SIG-M5 (cell line): ENCODE measurements around the gene KRT33B.
A peak's percentile ranks its signal among the peaks of the same experiment; 100 is the strongest.
"Not testable (repeated sequence)": the region's sequence is repeated elsewhere in the genome, so short reads cannot be mapped to it uniquely, and the experiment has no call there.

Experiments used
- DNase-seq: peaks from one replicate; lab custom pipeline; 2025; lab: John Stamatoyannopoulos, UW

The KRT33B gene

GRCh38 chr17:41369713-41370112 lies at the start of gene KRT33B:
KRT33B (minus strand) TSS chr17:41369813; CDS start chr17:41369750, 63 bp downstream.
- DNase-seq: no peak

GRCh38 chr17:41418116-41418860 lies 48.7 kb upstream of the KRT33B start:
- DNase-seq: no peak

- DNase-seq: no peak
Measured at GRCh38 chr17:41417576-41418015, 48.0 kb upstream of the KRT33B start.

- no peak for DNase-seq
Measured at GRCh38 chr17:41417127-41417526, 47.5 kb upstream of the KRT33B start.

DNA sequence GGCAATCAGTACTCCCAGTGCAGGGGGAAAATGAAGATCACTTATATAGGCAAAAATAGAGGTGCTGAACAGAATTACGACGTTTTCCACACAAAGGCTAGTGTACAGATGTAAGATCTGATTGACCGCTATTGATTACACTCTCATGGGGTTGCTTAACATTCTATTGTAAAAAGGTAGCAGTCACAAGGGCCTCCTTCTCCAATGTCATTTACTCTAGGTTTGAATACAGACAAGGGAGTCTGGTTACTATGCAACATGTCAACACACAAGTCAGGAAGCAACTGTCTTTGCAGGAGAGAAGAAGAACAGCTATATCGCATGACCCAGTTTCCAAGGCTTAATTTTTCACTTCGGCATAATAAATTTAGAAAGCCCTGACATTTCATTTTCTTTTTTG lies 46.9 kb upstream of the KRT33B start:
- no peak for DNase-seq

DNA sequence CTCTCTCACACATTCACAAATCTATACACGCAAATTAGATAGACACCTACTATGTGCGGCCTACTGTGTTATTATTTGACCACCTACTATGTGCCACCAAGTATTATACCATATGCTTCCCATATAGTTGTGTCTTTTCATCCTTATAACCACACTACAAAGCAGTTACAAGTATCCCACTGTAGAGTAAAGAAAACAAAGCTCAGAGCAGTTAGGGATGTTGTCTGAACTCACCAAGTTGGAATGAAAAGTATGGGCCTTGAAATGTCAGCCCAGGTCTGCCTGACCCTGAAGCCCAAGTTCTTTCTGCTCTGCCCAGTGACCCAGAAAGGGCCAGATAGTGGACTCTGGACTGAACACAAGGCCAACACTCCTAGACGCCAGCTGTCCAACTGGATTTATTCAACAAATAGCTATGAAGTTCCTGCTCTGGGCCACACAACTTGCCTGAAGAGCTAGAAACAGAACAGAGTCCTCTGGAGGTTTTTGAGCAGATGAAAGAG lies 46.3 kb upstream of the KRT33B start:
- DNase-seq: no peak

DNA sequence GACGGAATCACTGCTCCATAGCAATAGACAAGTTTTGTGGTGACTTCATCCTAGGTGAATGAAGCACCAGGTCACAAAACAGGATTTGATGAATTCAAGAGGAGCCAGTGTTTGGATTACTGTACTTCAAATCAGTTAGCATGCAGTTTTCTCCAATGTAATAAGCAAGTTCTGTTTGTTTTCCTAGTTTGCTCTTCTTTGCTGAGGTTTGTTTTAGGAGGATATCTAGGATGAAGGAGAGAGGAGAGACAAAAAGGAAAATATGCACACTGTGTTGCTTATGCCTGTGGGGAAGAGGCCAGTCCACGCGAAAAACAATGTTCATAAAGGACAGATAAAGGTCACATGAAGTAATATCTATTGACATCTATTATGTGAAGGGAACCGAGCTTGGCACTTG lies 45.8 kb upstream of the KRT33B start:
- no peak for DNase-seq

- no peak for DNase-seq
Measured at GRCh38 chr17:41413982-41414381, 44.4 kb upstream of the KRT33B start.

GRCh38 chr17:41413353-41413957 lies 43.8 kb upstream of the KRT33B start:
- no peak for DNase-seq

DNA sequence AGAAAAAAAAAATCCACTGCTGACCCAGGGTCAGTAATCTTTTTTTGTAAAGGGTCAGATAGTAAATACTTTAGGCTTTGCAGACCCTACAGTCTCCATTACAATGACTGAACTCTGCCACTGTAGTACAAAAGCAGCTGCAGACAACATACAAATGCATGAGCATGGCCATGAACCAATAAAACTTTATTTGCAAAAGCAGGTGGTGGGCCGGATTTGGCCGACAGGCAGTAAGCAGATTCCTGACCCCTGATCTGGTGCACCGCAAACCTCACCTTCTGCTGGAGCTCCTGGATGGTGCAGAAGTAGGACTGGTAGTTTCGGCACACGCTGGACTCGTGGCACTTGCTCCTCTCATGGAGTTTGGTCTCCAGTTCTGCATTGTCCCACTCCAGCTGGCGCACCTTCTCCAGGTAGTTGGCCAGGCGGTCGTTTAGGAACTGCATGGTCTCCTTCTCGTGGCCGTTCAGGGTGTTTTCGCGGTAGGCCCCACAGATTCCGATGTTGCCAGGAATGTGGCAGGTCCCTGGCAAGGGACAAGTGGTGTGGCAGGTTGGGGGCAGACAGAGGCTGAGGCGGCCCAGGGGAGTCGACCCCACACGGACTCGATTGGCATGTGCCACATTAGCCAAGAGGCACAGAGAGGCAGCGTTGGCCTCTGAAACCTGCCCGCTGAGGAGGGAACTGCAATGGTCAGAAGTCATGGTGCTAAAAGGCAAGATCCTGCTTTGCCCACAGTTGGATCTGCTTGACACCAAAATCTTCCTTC lies 41.6 kb upstream of the KRT33B start:
- no peak for DNase-seq

- DNase-seq: no peak
Measured at GRCh38 chr17:41407226-41407625, 37.6 kb upstream of the KRT33B start.

- no peak for DNase-seq
Measured at GRCh38 chr17:41406205-41406604, 36.6 kb upstream of the KRT33B start.

DNA sequence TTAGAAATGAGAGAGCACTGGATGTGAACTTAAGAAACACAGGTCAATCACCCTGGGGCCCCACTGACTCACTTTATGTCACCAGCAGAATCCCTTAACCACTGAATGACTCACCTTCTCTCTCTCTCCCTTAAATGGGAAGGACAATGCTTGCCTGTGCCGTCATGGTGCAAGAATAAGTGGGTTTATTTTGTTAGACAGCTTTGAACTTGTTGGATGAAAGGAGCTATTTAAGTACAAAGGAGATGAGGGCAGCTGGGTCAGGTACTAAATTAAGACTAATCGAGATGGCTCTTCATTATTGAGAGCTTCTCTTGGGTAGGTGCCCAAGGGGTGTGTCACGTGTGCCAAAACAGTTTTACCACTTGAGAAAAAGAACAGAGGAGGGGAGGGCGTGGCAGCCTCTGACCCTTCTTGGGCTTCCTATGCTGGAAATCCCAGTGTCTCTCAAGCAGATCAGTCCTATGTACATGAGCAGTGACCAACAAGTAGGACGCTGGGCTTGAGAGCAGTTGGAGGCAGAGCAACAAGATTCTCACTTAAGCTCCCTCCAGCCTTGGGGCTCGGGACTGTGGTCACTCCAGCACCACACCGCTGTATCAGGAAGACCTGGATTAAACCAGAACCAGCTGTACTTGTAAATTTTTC lies 34.5 kb upstream of the KRT33B start:
- DNase-seq: peak; percentile 21

- no peak for DNase-seq
Measured at GRCh38 chr17:41403404-41404023, 33.9 kb upstream of the KRT33B start.

- DNase-seq: no peak
Measured at GRCh38 chr17:41402161-41402560, 32.5 kb upstream of the KRT33B start.

DNA sequence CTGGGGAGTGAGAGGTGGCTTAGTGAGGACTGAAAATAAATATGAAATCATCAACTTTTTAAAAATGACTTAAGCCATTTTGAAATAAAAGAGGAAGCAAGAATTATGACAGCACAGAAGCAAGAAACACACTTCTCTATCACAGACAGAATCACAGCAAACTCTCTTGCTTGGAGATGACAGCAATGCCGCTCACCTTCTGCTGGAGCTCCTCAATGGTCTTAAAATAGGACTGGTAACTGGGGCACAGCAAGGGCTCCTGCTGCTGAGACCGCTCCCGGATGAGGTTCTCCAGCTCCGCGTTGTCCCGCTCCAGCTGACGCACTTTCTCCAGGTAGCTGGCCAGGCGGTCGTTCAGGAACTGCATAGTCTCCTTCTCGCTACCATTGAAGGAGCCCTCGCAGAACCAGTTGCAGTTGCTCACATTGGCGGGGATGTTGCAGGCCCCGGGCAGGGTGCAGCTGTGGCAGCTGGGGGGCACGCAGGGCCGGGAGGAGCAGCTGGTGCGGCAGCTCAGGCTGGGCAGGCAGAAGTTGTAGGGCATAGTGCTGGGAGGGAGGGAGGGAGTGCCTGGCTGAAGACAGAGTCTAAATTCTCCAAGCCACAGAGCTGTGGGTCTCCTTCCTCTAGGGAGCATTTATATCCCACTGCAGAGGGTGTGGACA lies 27.5 kb upstream of the KRT33B start, which contains the start of gene KRT31:
Gene KRT31 (minus strand): TSS at position 613 of the 665 bp plus-strand sequence. CDS start 69 bp downstream, at position 544.
- no peak for DNase-seq

GRCh38 chr17:41396340-41396739 lies 26.7 kb upstream of the KRT33B start:
- DNase-seq: no peak

GRCh38 chr17:41395611-41396010 lies 26.0 kb upstream of the KRT33B start:
- no peak for DNase-seq

DNA sequence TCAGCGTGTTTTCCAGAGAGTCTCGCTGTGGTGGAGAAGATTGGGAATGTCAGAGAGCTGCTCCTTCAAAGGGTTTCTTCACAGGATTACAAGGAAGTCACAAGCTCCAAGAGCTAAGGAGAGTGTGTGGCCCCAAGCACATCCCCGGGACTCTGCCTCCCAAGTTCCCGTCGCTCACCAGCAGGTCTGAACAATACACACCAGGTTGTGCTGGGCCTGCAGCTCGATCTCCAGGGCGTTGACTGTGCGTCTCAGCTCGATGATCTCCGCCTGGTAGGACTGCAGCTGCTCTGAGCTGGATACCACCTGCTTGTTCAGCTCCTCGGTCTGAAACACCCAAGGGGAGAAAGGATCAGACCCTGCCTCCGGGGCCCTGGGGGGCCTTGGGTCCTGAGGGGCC lies 25.4 kb upstream of the KRT33B start:
- not testable (repeated sequence) for DNase-seq

- DNase-seq: no peak
Measured at GRCh38 chr17:41394254-41394996, 24.8 kb upstream of the KRT33B start.
